Gastrocnemius medialis (tissue), 4 donors: ENCODE data around the gene XRCC6.

Experiments used
- CTCF ChIP-seq, 5 experiments: fragments of 450-650 bp in 3 of 5; fragments of 200-600 bp in 2 of 5; sonication (generic) in 2 of 5; IDR thresholded peaks in 4 of 5; conservative IDR thresholded peaks in 1 of 5; 1 replicate in 4 of 5; 2 replicates in 1 of 5; pipeline ENCODE4 v1.5.1; 2016 to 2019; ENCODE audit warnings: antibody characterized with exemption in 5 of 5, mild to moderate bottlenecking in 3 of 5, moderate library complexity in 3 of 5
- POLR2A ChIP-seq, 2 donors: fragments of 450-650 bp; IDR thresholded peaks; one replicate each; pipeline ENCODE4 v1.6.1; 2017; ENCODE audit warnings: antibody characterized with exemption in 2 of 2, mild to moderate bottlenecking in 2 of 2, moderate library complexity in 2 of 2

GRCh38 chr22:41664490-41664889 lies 43.4 kb downstream of the XRCC6 start:
- no peak for TF ChIP-seq POLR2A (IDR thresholded peaks at IDR 0.05)
- no peak for TF ChIP-seq CTCF (IDR thresholded peaks at IDR 0.05 in 4 of 5, conservative IDR thresholded peaks at IDR 0.05 in 1 of 5)
